ENCODE data around the gene SPACA6.

DNA sequence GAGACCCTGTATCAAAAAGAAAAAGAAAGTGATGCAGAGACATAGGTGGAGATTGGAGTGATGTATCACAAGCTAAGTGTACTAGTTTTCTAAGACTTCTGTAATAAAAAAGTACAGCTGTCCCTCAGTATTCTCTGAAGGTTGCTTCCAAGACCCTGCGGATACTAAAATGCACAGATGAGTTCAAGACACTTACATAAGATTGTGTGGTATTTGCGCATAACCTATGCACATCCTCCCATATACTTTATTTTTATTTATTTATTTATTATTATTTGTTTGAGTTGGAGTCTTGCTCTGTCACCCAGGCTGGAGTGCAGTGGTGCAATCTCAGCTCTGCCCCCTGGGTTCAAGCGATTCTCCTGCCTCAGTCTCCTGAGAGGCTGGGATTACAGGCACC lies 44.3 kb downstream of the SPACA6 start:
- TF ChIP-seq, protein P1, sequence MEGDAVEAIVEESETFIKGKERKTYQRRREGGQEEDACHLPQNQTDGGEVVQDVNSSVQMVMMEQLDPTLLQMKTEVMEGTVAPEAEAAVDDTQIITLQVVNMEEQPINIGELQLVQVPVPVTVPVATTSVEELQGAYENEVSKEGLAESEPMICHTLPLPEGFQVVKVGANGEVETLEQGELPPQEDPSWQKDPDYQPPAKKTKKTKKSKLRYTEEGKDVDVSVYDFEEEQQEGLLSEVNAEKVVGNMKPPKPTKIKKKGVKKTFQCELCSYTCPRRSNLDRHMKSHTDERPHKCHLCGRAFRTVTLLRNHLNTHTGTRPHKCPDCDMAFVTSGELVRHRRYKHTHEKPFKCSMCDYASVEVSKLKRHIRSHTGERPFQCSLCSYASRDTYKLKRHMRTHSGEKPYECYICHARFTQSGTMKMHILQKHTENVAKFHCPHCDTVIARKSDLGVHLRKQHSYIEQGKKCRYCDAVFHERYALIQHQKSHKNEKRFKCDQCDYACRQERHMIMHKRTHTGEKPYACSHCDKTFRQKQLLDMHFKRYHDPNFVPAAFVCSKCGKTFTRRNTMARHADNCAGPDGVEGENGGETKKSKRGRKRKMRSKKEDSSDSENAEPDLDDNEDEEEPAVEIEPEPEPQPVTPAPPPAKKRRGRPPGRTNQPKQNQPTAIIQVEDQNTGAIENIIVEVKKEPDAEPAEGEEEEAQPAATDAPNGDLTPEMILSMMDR (IDR thresholded peaks at IDR 0.05), result no peak
- no peak for TF ChIP-seq POLR2A (IDR thresholded peaks at IDR 0.05)
